Ishikawa (cell line): Measurements from ENCODE around the gene GDPD4.

Experiments used
- CEBPB ChIP-seq: IDR thresholded peaks from 2 replicates; pipeline ENCODE4 v1.6.1; 2012
- CREB1 ChIP-seq: IDR thresholded peaks from 2 replicates; pipeline ENCODE4 v1.6.1; 2012; ENCODE audit warnings: low read depth
- EGR1 ChIP-seq: IDR thresholded peaks from 2 replicates; pipeline ENCODE4 v1.6.1; 2012
- EP300 ChIP-seq: IDR thresholded peaks from 2 replicates; pipeline ENCODE4 v1.6.1; 2012; ENCODE audit warnings: borderline replicate concordance
- FOXM1 ChIP-seq: IDR thresholded peaks from 2 replicates; pipeline ENCODE4 v1.6.1; 2012; ENCODE audit warnings: low read depth, borderline replicate concordance
- NFIC ChIP-seq: IDR thresholded peaks from 2 replicates; pipeline ENCODE4 v1.6.1; 2012
- RAD21 ChIP-seq: IDR thresholded peaks from 2 replicates; pipeline ENCODE4 v1.6.1; 2012; ENCODE audit warnings: low read depth
- TAF1 ChIP-seq: IDR thresholded peaks from 2 replicates; pipeline ENCODE4 v1.6.1; 2012; ENCODE audit warnings: low read depth, mild to moderate bottlenecking
- TCF12 ChIP-seq: IDR thresholded peaks from 2 replicates; pipeline ENCODE4 v1.6.1; 2012; ENCODE audit warnings: low read depth
- YY1 ChIP-seq: IDR thresholded peaks from 2 replicates; pipeline ENCODE4 v1.6.1; 2012; ENCODE audit warnings: low read depth
- ZBTB7A ChIP-seq: IDR thresholded peaks from 2 replicates; pipeline ENCODE4 v1.6.1; 2012; ENCODE audit warnings: low read depth
- TF ChIP-seq, protein P1 (sequence below): IDR thresholded peaks from 2 replicates; pipeline ENCODE4 v1.6.1; 2012; ENCODE audit warnings: low read depth, mild to moderate bottlenecking
- TF ChIP-seq, protein P2 (sequence below): IDR thresholded peaks from 2 replicates; pipeline ENCODE4 v1.6.1; 2012
- TF ChIP-seq, protein P3 (sequence below): IDR thresholded peaks from 2 replicates; pipeline ENCODE4 v1.6.1; 2012

DNA sequence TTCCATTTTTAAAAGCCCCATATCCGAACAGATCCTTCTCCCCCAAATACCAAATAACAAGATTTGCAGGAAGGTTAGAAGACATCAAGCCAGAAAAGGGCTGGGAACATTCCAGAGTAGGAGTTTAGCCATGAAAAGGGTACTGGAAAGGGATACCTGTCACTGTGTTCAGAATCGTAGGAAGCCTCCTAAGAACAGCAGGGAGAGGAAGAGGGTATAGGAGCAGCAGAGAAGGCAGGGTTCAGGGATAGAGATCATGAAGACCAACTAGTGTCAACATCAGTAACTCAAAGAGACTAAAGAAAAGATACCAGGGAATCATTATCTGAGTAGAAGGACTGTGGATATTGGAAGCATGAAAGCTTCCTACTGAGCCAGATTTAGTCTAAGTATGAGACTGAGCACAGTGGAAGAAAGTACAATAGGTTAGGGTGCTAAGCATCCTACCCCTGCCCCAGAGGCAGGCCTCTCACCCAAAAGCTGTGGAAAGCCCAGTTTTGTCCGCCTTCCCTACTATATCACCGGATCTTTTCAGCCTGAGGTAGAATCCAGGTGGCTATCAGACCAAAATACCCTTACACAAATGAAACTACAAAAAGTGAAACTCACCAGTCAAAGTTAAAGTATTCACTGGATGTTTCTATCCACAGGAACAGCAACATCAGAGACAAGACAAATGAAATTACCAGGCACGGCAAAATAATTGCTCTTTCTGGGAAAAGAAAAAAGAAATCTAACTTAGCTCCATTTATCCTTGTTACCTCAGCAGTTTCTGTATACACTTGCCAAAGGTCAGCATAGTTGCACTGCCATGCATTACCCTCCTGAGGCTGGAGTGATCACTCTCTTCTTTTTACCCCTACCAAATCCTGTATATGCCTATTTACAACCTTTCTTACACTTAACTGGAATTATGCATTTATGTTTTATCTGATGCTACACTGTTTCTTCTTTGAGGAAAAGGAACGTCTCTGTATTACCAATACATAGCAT lies 16.7 kb downstream of the GDPD4 start:
- no peak for TF ChIP-seq EP300
- TF ChIP-seq, protein P1, sequence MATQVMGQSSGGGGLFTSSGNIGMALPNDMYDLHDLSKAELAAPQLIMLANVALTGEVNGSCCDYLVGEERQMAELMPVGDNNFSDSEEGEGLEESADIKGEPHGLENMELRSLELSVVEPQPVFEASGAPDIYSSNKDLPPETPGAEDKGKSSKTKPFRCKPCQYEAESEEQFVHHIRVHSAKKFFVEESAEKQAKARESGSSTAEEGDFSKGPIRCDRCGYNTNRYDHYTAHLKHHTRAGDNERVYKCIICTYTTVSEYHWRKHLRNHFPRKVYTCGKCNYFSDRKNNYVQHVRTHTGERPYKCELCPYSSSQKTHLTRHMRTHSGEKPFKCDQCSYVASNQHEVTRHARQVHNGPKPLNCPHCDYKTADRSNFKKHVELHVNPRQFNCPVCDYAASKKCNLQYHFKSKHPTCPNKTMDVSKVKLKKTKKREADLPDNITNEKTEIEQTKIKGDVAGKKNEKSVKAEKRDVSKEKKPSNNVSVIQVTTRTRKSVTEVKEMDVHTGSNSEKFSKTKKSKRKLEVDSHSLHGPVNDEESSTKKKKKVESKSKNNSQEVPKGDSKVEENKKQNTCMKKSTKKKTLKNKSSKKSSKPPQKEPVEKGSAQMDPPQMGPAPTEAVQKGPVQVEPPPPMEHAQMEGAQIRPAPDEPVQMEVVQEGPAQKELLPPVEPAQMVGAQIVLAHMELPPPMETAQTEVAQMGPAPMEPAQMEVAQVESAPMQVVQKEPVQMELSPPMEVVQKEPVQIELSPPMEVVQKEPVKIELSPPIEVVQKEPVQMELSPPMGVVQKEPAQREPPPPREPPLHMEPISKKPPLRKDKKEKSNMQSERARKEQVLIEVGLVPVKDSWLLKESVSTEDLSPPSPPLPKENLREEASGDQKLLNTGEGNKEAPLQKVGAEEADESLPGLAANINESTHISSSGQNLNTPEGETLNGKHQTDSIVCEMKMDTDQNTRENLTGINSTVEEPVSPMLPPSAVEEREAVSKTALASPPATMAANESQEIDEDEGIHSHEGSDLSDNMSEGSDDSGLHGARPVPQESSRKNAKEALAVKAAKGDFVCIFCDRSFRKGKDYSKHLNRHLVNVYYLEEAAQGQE = no peak
- TF ChIP-seq, protein P2, sequence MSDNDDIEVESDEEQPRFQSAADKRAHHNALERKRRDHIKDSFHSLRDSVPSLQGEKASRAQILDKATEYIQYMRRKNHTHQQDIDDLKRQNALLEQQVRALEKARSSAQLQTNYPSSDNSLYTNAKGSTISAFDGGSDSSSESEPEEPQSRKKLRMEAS = no peak
- no peak for TF ChIP-seq YY1
- TF ChIP-seq FOXM1 = no peak
- no peak for TF ChIP-seq NFIC
- TF ChIP-seq EGR1 = no peak
- no peak for TF ChIP-seq CEBPB
- no peak for TF ChIP-seq RAD21
- TF ChIP-seq ZBTB7A = no peak
- TF ChIP-seq TCF12 = no peak
- TF ChIP-seq TAF1 = no peak
- TF ChIP-seq, protein P3, sequence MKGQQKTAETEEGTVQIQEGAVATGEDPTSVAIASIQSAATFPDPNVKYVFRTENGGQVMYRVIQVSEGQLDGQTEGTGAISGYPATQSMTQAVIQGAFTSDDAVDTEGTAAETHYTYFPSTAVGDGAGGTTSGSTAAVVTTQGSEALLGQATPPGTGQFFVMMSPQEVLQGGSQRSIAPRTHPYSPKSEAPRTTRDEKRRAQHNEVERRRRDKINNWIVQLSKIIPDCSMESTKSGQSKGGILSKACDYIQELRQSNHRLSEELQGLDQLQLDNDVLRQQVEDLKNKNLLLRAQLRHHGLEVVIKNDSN = no peak
- no peak for TF ChIP-seq CREB1
